ENCODE data around the gene NREP. TPM values are rescaled to one million over a fixed set of nuclear protein-coding genes. Genes with fewer than 3 reads are reported as not detected.

The NREP gene
- total RNA-seq, 1 experiment from 2014 or later: 6.0 TPM

- ChIA-PET POLR2A (no interaction called here), RAD21 (ENCODE audit: low non-redundant PET in 1 of 2, low total read pairs in 2 of 2, uncharacterized antibody in 2 of 2, unreplicated experiment in 2 of 2) (no interaction called here), CTCF (no interaction called here)
- H3K9me3 ChIP-seq (ENCODE audit: control insufficient read depth in 1 of 2, insufficient read depth in 1 of 2, low read depth in 1 of 2, low read length in 2 of 2): no peaks in the 10 kb centered on the region
- H3K27ac ChIP-seq (ENCODE audit: low read depth, low read length): no peak overlapping the region
- no peak overlapping the region for H2AFZ ChIP-seq (ENCODE audit: low read depth, low read length, poor library complexity, severe bottlenecking)
- no peaks in the 10 kb centered on the region for H3K79me2 ChIP-seq (ENCODE audit: insufficient read depth, low read length)
- TF ChIP-seq ZBTB33 (IDR thresholded peaks at IDR 0.05; ENCODE audit: extremely low read depth, insufficient replicate concordance, low read length) (no peak), CBX3 (IDR thresholded peaks at IDR 0.05; ENCODE audit: low read depth) (no peak), SRF (IDR thresholded peaks at IDR 0.05; ENCODE audit: low read depth) (no peak), ZNF274 (IDR thresholded peaks at IDR 0.05; ENCODE audit: low read depth, low read length) (no peak), YY1 (IDR thresholded peaks at IDR 0.05; ENCODE audit: extremely low read depth, insufficient replicate concordance, low read depth, low read length) (no peak), SIN3A (IDR thresholded peaks at IDR 0.05; ENCODE audit: low read depth) (no peak), POLR2AphosphoS5 (IDR thresholded peaks at IDR 0.05; ENCODE audit: low read depth, low read length) (no peak), FOSL1 (IDR thresholded peaks at IDR 0.05; ENCODE audit: low read depth) (no peak)
- H3K9me2 ChIP-seq (ENCODE audit: insufficient read depth): no peaks in the 10 kb centered on the region
- no peak overlapping the region for H3K4me2 ChIP-seq (ENCODE audit: low read length)
- H3K36me3 ChIP-seq (ENCODE audit: control insufficient read depth in 1 of 2, insufficient read depth in 2 of 2, low read length in 2 of 2): no peaks in the 10 kb centered on the region
- no peak for DNase-seq (ENCODE audit: low read depth, low spot score)
- no TSS peak for BruUV-seq (replicated peaks)
- no peak overlapping the region for H3K4me3 ChIP-seq (replicated peaks in 1 of 2; ENCODE audit: low read depth in 1 of 2, low read length in 2 of 2)
- intact Hi-C loops (cut with micrococcal nuclease): no loop called here
- no peak for ATAC-seq
- no peaks in the 10 kb centered on the region; the same call in 1 of the 2 replicates for H4K20me1 ChIP-seq (ENCODE audit: insufficient read depth)
- no peaks in the 10 kb centered on the region for H3K27me3 ChIP-seq (ENCODE audit: insufficient read depth, low read length)
- H3K9ac ChIP-seq (ENCODE audit: low read length): no peak overlapping the region
- peaks cover 3 to 14% of the 10 kb centered on the region in 2 experiments for H3K4me1 ChIP-seq (ENCODE audit: control insufficient read depth in 1 of 2, insufficient read depth in 2 of 2, low read length in 2 of 2)
Measured at GRCh38 chr5:111752426-111752965, 4.5 kb downstream of the NREP start.
